ENCODE data around the gene MAP2K2.

DNA sequence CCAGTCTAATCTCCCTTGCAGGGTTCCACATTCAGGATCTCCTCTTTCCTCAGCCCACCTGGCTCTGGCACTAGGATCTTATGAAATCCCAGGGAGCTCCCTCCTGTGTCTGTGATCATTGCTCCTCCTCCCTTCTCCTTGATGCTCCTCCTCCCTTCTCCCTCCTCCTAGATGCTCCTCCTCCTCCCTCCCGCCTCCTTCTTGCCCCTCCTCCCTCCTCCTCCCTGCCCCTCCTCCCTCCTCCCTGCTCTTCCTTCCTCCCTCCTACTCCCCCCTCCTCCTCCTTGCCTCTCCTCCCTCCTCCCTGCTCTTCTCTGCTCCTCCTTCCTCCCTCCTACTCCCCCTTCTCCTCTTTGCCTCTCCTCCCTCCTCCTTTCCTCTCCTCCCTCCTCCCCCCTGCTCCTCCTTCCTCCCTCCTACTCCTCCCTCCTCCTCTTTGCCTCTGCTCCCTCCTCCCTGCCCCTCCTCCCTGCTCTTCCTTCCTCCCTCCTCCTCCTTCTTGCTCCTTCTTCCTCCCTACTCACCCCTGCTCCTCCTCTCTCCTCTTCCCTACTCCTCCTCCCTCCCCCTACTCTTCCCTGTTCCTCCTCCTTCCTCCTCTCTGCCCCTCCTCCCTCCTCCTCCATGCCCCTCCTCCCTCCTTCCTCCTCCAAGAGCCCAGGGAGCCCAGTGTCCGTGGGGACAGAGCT, 42.3 kb downstream of the MAP2K2 start:
- no peak for TF ChIP-seq POLR2AphosphoS5 (IDR thresholded peaks at IDR 0.05)
- no peak for TF ChIP-seq POLR2A (IDR thresholded peaks at IDR 0.05)
- TF ChIP-seq, protein P1, sequence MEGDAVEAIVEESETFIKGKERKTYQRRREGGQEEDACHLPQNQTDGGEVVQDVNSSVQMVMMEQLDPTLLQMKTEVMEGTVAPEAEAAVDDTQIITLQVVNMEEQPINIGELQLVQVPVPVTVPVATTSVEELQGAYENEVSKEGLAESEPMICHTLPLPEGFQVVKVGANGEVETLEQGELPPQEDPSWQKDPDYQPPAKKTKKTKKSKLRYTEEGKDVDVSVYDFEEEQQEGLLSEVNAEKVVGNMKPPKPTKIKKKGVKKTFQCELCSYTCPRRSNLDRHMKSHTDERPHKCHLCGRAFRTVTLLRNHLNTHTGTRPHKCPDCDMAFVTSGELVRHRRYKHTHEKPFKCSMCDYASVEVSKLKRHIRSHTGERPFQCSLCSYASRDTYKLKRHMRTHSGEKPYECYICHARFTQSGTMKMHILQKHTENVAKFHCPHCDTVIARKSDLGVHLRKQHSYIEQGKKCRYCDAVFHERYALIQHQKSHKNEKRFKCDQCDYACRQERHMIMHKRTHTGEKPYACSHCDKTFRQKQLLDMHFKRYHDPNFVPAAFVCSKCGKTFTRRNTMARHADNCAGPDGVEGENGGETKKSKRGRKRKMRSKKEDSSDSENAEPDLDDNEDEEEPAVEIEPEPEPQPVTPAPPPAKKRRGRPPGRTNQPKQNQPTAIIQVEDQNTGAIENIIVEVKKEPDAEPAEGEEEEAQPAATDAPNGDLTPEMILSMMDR (IDR thresholded peaks at IDR 0.05 in 8 of 11, conservative IDR thresholded peaks at IDR 0.05 in 3 of 11) = no peak
